ENCODE measurements around the gene ZFYVE28. TPM values are rescaled to one million over a fixed set of nuclear protein-coding genes. Genes with fewer than 3 reads are reported as not detected.

Gene ZFYVE28
- total RNA-seq, 6 experiments from 2014 or later = 2.5 to 9.6 (median 4.8) TPM

DNA sequence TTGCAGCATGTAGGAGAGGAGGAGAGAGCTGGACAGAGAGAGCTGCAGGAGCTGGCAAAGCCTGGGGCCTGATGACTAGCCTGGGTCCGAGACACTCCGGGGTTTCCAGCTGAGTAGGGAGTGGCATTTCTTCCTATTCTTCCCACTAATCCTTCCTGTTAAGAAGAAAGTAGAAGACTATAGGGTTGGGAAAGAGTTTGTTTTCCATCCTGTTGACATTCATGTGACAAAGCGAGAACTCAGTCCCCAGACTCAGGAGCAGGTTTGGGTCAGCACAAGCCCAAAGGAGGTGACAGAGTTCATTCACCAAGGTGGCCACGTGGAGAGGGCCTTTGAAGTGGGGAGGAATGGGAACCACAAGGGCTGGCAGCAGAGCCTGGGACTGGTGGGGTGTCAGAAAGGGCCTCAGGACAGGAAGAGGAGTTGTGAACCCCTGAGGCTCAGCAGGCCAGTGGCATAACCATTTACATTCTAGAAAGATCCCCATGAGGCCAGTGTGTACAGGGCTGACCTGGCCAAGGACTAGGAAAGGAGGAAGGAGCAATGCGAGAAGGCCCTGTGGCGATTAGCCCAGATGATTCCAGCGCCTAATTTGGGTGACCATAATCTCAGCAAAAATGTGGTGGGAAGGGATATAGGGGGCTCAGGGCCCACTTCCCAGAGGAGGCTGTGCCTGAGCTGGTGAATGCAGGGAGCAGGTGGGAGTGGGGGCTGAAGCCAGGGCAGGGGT is 173.2 kb downstream of the ZFYVE28 start:
- intact Hi-C loops (cut with DNase I) = no loop called here

DNA sequence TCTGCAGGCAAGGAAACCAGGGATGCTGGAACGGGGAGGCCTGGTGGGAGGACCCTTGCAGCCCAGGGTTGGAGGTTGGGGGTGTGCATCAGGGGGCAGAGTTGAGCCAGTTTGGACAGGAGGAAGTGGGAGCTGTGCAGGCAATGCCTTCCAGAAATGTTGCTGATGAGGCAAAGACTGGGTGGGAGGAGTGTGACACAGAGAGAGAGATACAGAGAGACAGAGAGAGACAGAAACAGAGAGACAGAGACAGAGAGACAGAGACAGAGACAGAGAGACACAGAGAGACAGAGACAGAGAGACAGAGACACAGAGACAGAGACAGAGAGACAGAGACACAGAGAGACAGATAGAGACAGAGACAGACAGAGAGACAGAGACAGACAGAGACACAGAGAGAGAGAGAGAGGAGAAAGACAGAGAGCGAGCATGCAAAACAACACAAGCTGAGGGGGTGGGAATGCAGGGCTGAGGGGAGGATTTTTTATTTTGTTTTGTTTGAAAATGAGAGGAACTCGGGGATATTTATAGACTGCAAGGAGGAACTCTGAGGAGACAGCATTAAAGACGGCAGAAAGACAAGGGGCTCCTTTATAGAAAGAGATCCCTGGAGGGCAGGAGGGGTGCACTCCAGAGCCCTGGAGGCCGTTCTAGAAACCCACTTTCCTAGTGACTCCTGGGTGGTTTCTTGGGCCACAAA is 174.6 kb downstream of the ZFYVE28 start:
- Histone ChIP-seq H3K9me3 (no peaks in the 10 kb centered on the region), H3K4me1 (peaks cover 0 to 28% (median 2%) of the 10 kb centered on the region in 4 donors), H3K27me3 (no peaks in the 10 kb centered on the region), H3K4me3 (no peak overlapping the region), H3K27ac (peak overlapping the region in 1 of 3 donors; percentile 22), H3K36me3 (no peaks in the 10 kb centered on the region)
- TF ChIP-seq, protein P1, sequence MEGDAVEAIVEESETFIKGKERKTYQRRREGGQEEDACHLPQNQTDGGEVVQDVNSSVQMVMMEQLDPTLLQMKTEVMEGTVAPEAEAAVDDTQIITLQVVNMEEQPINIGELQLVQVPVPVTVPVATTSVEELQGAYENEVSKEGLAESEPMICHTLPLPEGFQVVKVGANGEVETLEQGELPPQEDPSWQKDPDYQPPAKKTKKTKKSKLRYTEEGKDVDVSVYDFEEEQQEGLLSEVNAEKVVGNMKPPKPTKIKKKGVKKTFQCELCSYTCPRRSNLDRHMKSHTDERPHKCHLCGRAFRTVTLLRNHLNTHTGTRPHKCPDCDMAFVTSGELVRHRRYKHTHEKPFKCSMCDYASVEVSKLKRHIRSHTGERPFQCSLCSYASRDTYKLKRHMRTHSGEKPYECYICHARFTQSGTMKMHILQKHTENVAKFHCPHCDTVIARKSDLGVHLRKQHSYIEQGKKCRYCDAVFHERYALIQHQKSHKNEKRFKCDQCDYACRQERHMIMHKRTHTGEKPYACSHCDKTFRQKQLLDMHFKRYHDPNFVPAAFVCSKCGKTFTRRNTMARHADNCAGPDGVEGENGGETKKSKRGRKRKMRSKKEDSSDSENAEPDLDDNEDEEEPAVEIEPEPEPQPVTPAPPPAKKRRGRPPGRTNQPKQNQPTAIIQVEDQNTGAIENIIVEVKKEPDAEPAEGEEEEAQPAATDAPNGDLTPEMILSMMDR (IDR thresholded peaks at IDR 0.05) = peak in 2 of 4 donors; percentile 11 to 16
- no peak for TF ChIP-seq POLR2A (IDR thresholded peaks at IDR 0.05)
- intact Hi-C loops (cut with DNase I) = no loop called here
- peak in 3 of 4 donors; percentile 8 to 21 (median 21) for ATAC-seq
- DNase-seq = peak in 2 of 3 donors; percentile 39 to 59
- 43% methylated on average over 5 of the region's 5 CpGs for WGBS (ENCODE audit: insufficient coverage, low coverage, low lambda C conversion rate, missing lambda C conversion rate)

More for the DNA sequence above, 173.2 kb downstream of the ZFYVE28 start:
- Histone ChIP-seq H3K27me3 (no peaks in the 10 kb centered on the region), H3K27ac (no peak overlapping the region), H3K4me1 (peaks cover 0 to 14% (median 2%) of the 10 kb centered on the region in 4 donors), H3K4me3 (no peak overlapping the region), H3K36me3 (peaks cover 0 to 10% (median 4%) of the 10 kb centered on the region in 4 donors), H3K9me3 (no peaks in the 10 kb centered on the region)
- TF ChIP-seq, protein P1 (IDR thresholded peaks at IDR 0.05) = no peak
- no peak for TF ChIP-seq POLR2A (IDR thresholded peaks at IDR 0.05)
- DNase-seq = no peak
- ATAC-seq = no peak
- 37% methylated on average over 6 of the region's 7 CpGs for WGBS (ENCODE audit: insufficient coverage, low coverage, low lambda C conversion rate, missing lambda C conversion rate)

DNA sequence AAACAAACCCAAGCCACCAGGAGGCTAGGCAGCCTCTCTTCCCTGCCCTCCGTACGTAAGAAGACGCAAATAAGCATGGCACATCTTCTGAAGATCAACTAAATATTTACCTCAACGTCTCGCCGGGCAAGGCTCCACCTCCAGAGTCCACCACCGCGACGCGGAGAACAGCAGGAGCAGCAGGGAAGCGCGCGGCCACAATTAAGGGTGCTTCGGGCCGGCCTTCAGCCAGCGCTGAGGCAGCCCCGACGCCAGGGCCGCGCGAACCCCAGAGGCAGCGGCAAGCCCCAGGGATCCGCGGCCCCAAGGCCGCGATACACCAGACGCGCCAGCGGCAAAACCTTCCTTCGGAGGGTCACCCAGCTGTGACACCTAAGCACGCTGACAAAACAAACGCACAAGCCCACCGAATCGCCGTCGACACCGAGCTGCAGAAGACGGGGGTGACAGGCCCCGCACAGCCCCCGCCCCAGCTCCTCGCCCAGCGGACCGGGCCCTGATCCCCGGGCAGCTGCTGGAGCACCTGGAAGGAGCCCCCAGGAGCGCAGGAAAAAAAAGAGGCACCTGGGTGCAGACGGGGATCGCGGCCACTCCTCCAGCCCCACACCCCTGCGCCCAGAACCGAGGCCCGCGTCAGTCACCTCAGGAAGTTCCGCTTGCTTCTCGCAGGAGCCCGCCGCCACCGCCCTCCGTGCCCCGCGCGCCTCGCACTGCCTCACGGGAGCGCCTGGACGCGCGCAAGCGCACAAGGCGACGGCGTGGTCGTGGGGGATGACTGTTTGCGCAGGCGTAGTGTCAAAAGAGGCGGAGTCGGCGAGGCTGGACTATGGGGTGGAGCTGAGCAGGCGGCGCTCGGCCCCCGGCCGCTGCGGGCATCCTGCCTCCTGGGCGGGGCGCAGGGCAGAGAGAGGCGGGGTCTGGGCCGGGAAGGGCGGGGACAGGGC is 176.8 kb downstream of the ZFYVE28 start, which contains the start of the genes HAUS3 and POLN:
Gene HAUS3, minus strand, starts transcription at position 712 of the 944 bp plus-strand sequence. CDS start 1,175 bp downstream, outside the sequence.
Gene POLN, minus strand, starts transcription at position 712 of the 944 bp plus-strand sequence. CDS start 12,890 bp downstream, outside the sequence.
- Histone ChIP-seq H3K27ac (peak within 1 kb of the TSS; percentile 5 to 68 (median 22)), H3K4me1 (peaks cover 0 to 30% (median 2%) of the 10 kb centered on the region in 4 donors)
- intact Hi-C loops (cut with DNase I) = no loop called here

More for the DNA sequence above, 176.8 kb downstream of the ZFYVE28 start, which contains the start of the genes HAUS3 and POLN:
- 0% methylated on average over 29 of the region's 88 CpGs for WGBS (ENCODE audit: insufficient coverage, low coverage, low lambda C conversion rate, missing lambda C conversion rate)
- Histone ChIP-seq H3K9me3 (no peaks in the 10 kb centered on the region), H3K36me3 (no peaks in the 10 kb centered on the region), H3K27me3 (no peaks in the 10 kb centered on the region), H3K4me3 (peak within 1 kb of the TSS; percentile 75 to 99 (median 95))
- peak; percentile 96 to 99 (median 97) for ATAC-seq
- peak; percentile 69 for TF ChIP-seq POLR2A (IDR thresholded peaks at IDR 0.05)
- TF ChIP-seq, protein P1 (IDR thresholded peaks at IDR 0.05) = no peak
- DNase-seq = peak; percentile 99
